OCI-LY7 (cell line): ENCODE data around the gene CNTNAP5.

ENCODE experiments used
- CTCF ChIP-seq: fragments of 200-600 bp; sonication (generic); conservative IDR thresholded peaks from 2 replicates; pipeline ENCODE4 v1.5.1; 2014; ENCODE audit warnings: mild to moderate bottlenecking, antibody characterized with exemption, low read length, moderate library complexity, mixed read lengths
- EZH2phosphoT487 ChIP-seq: fragments of 200-600 bp; sonication (generic); IDR thresholded peaks from 2 replicates; pipeline ENCODE4 v1.6.1; 2018; ENCODE audit warnings: low read depth, borderline replicate concordance, mild to moderate bottlenecking, mixed run types, antibody characterized with exemption, low read length, moderate library complexity, mixed read lengths

- no peak for TF ChIP-seq CTCF
- TF ChIP-seq EZH2phosphoT487: no peak
Observed at GRCh38 chr2:124136110-124136509, 111.0 kb downstream of the CNTNAP5 start.
